Left ventricle myocardium inferior (tissue), 1 donor: ENCODE measurements around the gene SERPINB6. TPM values are rescaled to one million over a fixed set of nuclear protein-coding genes. Genes with fewer than 3 reads are reported as not detected.

Experiments used
- DNase-seq: peaks from one replicate; pipeline ENCODE4 v3.0.0-alpha.2; 2020
- H3K27ac ChIP-seq: fragments of 200-600 bp; replicated peaks from 2 replicates; pipeline ENCODE4 v1.8.0; 2021
- H3K27me3 ChIP-seq: fragments of 200-600 bp; 2 replicates; pipeline ENCODE4 v1.8.0; 2021; ENCODE audit warnings: low read depth
- H3K36me3 ChIP-seq: fragments of 200-600 bp; 2 replicates; pipeline ENCODE4 v1.8.0; 2021
- H3K4me1 ChIP-seq: fragments of 200-600 bp; 2 replicates; pipeline ENCODE4 v1.8.0; 2021
- H3K4me3 ChIP-seq: fragments of 200-600 bp; 2 replicates; pipeline ENCODE4 v1.8.0; 2021; ENCODE audit warnings: mild to moderate bottlenecking, moderate library complexity
- H3K9me3 ChIP-seq: fragments of 200-600 bp; replicated peaks from 2 replicates; pipeline ENCODE4 v1.8.0; 2021
- CTCF ChIP-seq: fragments of 200-600 bp; IDR thresholded peaks from 2 replicates; pipeline ENCODE4 v1.8.0; 2021; ENCODE audit warnings: antibody characterized with exemption, mild to moderate bottlenecking, borderline replicate concordance
- intact Hi-C: fragments of 100-400 bp; cut with micrococcal nuclease; formaldehyde crosslinking; loops from one replicate; pipeline ENCODE4 v1.11.0; 2022
- total RNA-seq: library from RNA; stranded (reverse); fragmentation: NEBNext Ultra II Directional; extraction: Animal tissue kit (Norgen Biotek cat#: 25700); gene quantifications from one replicate; pipeline ENCODE4 v1.2.1, GENCODE V29; 2021
- donor health status: DM: no; HTN: yes; CAD: no; lungs with severe emphysema.

SERPINB6 gene
- total RNA-seq, 1 donor from 2014 or later: 233 TPM

- no peak for TF ChIP-seq CTCF
- peak overlapping the region; percentile 74 for H3K27ac ChIP-seq
- no peak overlapping the region for H3K4me3 ChIP-seq
- H3K9me3 ChIP-seq: no peaks in the 10 kb centered on the region
- peaks cover 42% of the 10 kb centered on the region for H3K4me1 ChIP-seq
- no peaks in the 10 kb centered on the region for H3K36me3 ChIP-seq
- H3K27me3 ChIP-seq: no peaks in the 10 kb centered on the region
- intact Hi-C loops: no loop called here
- DNase-seq: no peak
These were observed 31.1 kb downstream of the SERPINB6 start for GRCh38 chr6:2940010-2940850.

- H3K27ac ChIP-seq: peak overlapping the region; percentile 74
- H3K4me3 ChIP-seq: no peak overlapping the region
- DNase-seq: peak; percentile 49
- intact Hi-C loops: no loop called here
- no peaks in the 10 kb centered on the region for H3K9me3 ChIP-seq
- peaks cover 39% of the 10 kb centered on the region for H3K4me1 ChIP-seq
- H3K27me3 ChIP-seq: no peaks in the 10 kb centered on the region
- no peak for TF ChIP-seq CTCF
- H3K36me3 ChIP-seq: no peaks in the 10 kb centered on the region
These were observed 31.9 kb downstream of the SERPINB6 start for GRCh38 chr6:2939315-2940009.

- peak overlapping the region; percentile 74 for H3K27ac ChIP-seq
- intact Hi-C loops: no loop called here
- DNase-seq: no peak
These were observed 32.7 kb downstream of the SERPINB6 start for GRCh38 chr6:2938632-2939083.

GRCh38 chr6:2938004-2938631 is 33.2 kb downstream of the SERPINB6 start:
- intact Hi-C loops: no loop called here
- H3K4me1 ChIP-seq: peaks cover 26% of the 10 kb centered on the region
- no peaks in the 10 kb centered on the region for H3K9me3 ChIP-seq
- TF ChIP-seq CTCF: no peak
- H3K27ac ChIP-seq: peak overlapping the region; percentile 74
- no peak for DNase-seq
- no peaks in the 10 kb centered on the region for H3K27me3 ChIP-seq
- H3K36me3 ChIP-seq: no peaks in the 10 kb centered on the region
- no peak overlapping the region for H3K4me3 ChIP-seq

More at GRCh38 chr6:2938632-2939083, 32.7 kb downstream of the SERPINB6 start:
- Histone ChIP-seq H3K4me3 (no peak overlapping the region), H3K36me3 (no peaks in the 10 kb centered on the region), H3K9me3 (no peaks in the 10 kb centered on the region), H3K27me3 (no peaks in the 10 kb centered on the region), H3K4me1 (peaks cover 31% of the 10 kb centered on the region)
- TF ChIP-seq CTCF: no peak

GRCh38 chr6:2937627-2938003 is 33.8 kb downstream of the SERPINB6 start:
- H3K27ac ChIP-seq: no peak overlapping the region
- H3K36me3 ChIP-seq: no peaks in the 10 kb centered on the region
- peaks cover 24% of the 10 kb centered on the region for H3K4me1 ChIP-seq
- H3K9me3 ChIP-seq: no peaks in the 10 kb centered on the region
- TF ChIP-seq CTCF: no peak
- H3K27me3 ChIP-seq: no peaks in the 10 kb centered on the region
- no peak for DNase-seq
- no peak overlapping the region for H3K4me3 ChIP-seq
- intact Hi-C loops: no loop called here
